ENCODE data around the gene CHRD.

The CHRD gene

GRCh38 chr3:184360929-184361531, 18.8 kb upstream of the CHRD start:
- no peak for DNase-seq

DNA sequence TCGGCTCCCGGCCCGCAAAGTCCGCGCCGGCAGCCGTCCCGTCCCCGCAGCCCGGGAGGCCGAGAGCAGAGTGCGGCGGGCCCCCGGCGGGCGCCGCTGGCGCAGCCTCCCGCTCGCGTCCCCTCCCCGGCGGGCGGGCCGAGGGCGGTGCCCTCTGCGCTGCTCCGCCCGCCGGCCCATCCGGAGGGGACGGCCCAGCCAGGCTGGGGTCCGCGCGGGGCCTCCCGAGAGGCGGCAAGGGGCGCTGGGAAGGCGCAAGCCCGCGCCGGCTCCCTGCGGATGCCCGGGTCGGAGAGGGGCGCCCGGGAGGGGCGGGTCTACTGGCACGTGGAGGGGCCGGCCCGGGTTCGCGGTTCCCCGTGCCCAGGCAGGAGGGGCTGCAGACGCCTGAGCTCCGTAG, 18.3 kb upstream of the CHRD start, which contains the start of the genes CLCN2 and POLR2H:
CLCN2 (minus strand) TSS at position 74 of the 400 bp plus-strand sequence. CDS start 126 bp downstream, outside the sequence.
POLR2H (plus strand) TSS at position 179 of the 400 bp plus-strand sequence. CDS start 1,783 bp downstream, outside the sequence.
- peak; percentile 67 for DNase-seq

DNA sequence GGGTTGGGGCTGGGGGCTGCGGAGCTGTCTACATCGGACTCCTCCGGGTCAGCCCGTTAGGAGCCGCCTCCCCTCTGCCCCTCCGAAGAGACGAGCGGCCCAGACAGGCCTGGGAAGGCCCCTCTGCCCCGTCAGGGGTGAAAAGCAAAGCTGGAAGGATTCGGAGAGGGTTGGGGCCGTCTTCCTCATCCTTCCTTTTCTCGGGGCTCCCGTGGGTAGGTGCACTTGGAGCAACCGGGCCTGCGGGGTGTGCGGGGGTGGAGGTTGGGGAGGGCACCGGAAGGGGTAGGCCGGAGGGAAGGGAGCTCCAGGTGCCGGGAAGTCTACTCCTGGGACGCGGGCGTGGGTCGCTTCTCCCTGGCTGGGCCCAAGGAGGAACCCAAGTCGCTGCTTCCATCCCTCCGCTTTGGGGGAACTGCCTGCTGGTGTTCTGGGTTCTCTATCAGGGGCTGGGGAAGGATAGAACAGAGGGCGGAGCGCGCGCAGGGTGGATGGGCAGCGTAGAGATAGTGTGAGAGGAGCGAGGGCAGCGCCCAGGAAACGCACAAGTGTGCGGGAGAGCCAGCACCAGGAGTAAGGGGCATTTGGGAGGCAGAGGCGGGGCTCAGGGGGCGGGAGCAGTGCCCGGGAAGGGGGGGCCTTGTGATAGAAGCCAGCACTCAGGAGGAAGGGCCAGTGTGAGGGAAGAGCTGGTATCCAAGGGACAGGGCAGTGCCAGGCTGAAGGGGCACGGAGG, 17.8 kb upstream of the CHRD start:
- no peak for DNase-seq

DNA sequence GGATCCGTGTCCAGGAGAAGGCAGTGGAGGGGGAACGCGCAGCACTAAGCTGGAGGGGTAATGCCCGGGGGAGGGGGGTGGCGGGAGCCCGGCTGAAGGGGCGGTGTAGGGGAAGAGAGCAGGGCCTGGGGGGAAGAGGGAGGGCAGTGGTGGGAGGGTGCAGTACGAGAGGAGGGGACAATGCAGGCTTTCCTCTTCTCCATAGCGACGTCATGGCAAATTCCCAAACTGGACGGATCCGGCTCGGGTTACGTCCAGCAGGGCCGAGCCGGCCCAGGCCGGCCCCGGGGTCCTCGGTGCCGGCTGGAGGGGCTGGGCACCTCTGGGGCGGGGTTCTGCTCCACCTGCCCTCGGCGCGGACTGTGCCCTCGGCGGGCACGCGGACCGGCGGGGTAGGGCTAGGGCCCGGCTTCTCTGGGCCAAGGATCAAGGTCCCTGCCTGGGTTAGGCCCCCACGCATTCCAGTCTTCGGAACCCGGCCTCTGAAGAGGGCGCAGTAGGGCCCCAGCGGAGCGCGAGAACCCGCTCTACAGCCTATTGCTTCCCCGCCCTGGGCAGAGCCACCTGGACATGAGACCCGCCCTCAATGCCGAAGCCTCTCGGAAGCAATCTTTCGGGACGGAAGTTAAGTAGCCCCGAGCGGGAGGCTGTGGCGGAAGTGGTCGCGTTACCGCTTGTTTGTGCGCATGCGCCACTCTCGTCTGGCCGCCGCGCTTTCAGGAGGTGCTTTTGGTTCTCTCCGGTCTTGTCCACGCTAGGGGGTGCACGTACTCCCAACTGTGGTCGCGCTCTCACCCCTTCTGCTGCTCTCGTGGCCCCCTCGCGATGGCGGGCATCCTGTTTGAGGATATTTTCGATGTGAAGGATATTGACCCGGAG, 16.9 kb upstream of the CHRD start:
- peak; percentile 96 for DNase-seq

- DNase-seq = peak; percentile 29
Observed at GRCh38 chr3:184366619-184367289, 13.1 kb upstream of the CHRD start.

GRCh38 chr3:184368116-184368515, 11.7 kb upstream of the CHRD start:
- DNase-seq = no peak

- peak; percentile 51 for DNase-seq
Observed at GRCh38 chr3:184368586-184369183, 11.2 kb upstream of the CHRD start.

GRCh38 chr3:184371570-184372018, 8.3 kb upstream of the CHRD start:
- DNase-seq = peak; percentile 85

DNA sequence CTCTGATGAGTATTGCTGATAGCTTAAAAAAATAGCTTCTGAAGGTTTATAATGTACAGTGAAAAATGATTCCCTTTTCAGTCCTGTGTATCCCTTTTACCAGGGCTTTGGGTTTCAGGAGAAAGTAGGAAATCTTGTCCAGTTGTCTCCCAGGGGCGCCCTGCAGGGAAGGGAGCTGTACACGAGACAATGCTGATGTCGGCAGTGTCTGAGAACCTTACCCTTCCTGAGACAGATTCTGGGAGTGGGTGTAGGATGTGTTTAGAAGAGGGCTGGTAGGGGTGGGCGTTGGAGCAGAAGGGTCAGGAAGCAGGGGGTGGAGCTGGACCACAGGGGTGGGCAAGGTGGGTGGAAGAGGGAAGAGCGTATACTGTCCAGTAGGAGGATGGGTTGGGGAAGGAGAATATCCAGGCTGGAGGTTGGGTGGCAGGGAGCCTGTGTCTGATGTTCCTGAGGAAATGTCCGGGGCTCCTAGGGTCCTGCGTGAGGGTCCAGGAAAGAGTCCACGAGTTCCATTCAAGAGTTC, 7.5 kb upstream of the CHRD start:
- no peak for DNase-seq

DNA sequence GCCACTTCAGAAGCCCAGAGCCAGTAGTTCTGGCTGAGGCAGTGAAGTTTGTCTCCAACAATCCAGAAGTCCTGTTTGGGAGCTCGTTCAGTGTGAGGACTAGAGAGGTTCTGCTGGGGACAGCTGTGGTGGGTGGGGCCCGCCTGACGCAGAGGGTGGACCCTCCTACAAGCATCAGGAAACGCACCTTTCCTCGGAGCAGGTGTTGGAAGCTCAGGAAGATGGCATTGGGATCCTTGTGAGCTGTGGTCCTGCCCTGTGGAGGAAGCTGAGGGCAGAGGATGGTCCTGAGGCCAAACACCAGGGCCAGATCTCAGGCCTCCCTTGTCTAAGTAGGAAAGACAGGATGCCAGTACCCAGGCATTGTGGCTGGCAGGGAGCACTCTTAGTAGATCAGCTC, 6.9 kb upstream of the CHRD start:
- DNase-seq = no peak

GRCh38 chr3:184373422-184373821, 6.4 kb upstream of the CHRD start:
- DNase-seq = peak; percentile 8

GRCh38 chr3:184375747-184376461, 4.0 kb upstream of the CHRD start:
- DNase-seq = no peak

DNA sequence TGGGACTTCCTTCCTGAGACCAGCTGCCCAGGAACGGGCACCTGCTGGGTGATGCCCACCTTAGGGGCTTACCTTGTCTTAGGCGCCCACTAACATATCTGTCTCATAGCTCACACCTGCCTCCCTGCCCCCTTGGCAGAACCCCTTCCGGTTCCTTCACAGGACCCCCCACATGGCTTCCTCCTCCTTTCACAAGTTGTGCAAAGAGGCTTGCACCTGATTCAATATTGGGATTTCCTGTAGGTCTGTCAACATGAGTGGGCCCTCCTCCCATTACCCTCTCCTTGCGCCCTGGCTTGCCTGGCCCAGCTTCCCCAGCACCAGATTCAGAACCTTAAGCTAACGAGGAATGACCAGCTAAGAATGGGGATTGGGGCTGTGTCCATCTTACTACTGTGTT, 2.5 kb upstream of the CHRD start:
- no peak for DNase-seq

GRCh38 chr3:184377882-184378445, 1.9 kb upstream of the CHRD start, which contains the start of gene THPO:
THPO (minus strand) TSS chr3:184378207; CDS start chr3:184376259, 1,948 bp downstream.
- DNase-seq = no peak

- no peak for DNase-seq
Observed at GRCh38 chr3:184378651-184379357, 1.1 kb upstream of the CHRD start.

DNA sequence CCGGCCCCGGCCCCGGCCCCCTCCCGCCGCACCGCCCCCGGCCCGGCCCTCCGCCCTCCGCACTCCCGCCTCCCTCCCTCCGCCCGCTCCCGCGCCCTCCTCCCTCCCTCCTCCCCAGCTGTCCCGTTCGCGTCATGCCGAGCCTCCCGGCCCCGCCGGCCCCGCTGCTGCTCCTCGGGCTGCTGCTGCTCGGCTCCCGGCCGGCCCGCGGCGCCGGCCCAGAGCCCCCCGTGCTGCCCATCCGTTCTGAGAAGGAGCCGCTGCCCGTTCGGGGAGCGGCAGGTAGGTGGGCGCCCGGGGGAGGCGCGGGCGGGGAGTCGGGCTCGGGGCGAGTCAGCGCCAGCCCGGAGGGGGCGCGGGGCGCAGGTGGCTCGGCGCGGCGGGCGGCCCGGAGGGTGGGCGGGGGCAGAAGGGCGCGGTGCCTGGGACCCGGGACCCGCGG, 352 bp downstream of the CHRD start:
- DNase-seq = peak; percentile 46

DNA sequence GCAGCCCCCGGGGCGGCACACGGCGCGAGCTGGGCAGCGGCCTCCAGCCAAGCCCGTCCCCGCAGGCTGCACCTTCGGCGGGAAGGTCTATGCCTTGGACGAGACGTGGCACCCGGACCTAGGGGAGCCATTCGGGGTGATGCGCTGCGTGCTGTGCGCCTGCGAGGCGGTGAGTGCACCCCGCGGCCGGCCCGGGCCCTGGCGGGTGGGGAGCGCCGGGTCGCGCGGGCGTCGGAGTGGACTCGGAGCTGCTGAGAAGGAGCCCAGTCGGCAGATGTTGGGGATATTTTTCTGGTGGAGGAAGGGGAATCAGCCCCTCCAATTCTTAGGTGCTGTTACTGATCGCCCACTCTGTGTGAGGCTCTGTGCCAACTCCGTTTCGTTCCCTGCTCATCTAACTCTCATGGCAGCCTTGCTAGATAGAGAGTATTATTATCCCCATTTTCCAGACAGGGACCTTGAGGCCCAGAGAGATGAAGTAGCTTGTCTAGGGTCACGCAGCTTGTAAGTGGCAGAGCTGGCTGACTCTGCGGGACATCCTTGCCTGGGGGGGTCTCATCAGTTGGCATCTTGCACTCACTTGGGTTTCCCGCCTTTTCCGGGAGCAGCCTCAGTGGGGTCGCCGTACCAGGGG, 890 bp downstream of the CHRD start:
- no peak for DNase-seq

DNA sequence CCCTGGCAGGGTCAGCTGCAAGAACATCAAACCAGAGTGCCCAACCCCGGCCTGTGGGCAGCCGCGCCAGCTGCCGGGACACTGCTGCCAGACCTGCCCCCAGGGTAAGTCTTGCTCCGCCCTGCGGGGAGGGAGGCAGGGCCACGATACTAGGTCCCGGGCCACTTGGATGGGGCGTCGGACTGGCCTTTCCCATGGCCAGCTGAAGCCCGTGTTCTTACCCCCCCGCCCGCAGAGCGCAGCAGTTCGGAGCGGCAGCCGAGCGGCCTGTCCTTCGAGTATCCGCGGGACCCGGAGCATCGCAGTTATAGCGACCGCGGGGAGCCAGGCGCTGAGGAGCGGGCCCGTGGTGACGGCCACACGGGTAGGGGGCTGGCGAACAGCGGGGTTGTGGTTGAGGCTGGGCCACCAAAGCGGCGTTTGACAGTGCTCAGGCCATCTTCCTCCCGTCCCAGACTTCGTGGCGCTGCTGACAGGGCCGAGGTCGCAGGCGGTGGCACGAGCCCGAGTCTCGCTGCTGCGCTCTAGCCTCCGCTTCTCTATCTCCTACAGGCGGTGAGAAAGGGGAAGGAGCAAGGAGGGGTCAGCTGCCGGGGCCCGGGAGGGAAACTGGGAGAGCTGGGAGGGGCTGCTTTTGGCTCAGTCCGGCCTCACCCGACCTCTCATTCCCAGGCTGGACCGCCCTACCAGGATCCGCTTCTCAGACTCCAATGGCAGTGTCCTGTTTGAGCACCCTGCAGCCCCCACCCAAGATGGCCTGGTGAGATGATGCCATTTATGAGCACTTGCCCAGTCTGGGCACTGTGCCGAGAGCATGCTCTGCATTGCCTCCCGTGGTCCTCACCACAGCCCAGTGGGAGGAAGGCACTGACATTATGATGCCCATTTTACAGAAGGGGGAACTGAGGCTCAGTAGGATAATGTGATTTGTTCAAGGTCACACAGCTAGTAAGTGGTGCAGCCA, 1.7 kb downstream of the CHRD start:
- no peak for DNase-seq

Data from fibroblast of skin of back (primary cell).